GM12878 (cell line): Measurements from ENCODE around the gene TRANK1. TPM values are rescaled to one million over a fixed set of nuclear protein-coding genes. Genes with fewer than 3 reads are reported as not detected.
A peak's percentile ranks its signal among the peaks of the same experiment; 100 is the strongest.

Source experiments
- ATAC-seq: fragments of 200-7000 bp; cut with Tn5 transposase; 3 replicates; pipeline ENCODE4 v1.9.1; 2020; ENCODE audit warnings: mild to moderate bottlenecking, moderate library complexity
- BruUV-seq: library from RNA; stranded (reverse); fragments of 400-500 nt; replicated peaks from 2 replicates; lab custom pipeline; 2021; lab: Mats Ljungman, UMichigan
- CTCF ChIA-PET: fragments of 300-600 bp; sonication (Branson Sonifier 250); formaldehyde crosslinking; extraction: SDS; loops from one replicate; lab custom pipeline; 2021; ENCODE audit warnings: inconsistent platforms; lab: Yijun Ruan, JAX
- POLR2A ChIA-PET: fragments of 350-600 bp; formaldehyde crosslinking; extraction: SDS; loops from one replicate; lab custom pipeline; 2021; ENCODE audit warnings: inconsistent platforms; lab: Charles Lee
- RAD21 ChIA-PET: fragments of 300-600 bp; sonication (Branson Sonifier 250); formaldehyde crosslinking; loops from one replicate; lab custom pipeline; 2023; ENCODE audit warnings: antibody characterized with exemption; ENCODE audit not compliant: unreplicated experiment; lab: Charles Lee
- SMC1A ChIA-PET: fragments of 300-600 bp; sonication (Branson Sonifier 250); formaldehyde crosslinking; loops from one replicate; lab custom pipeline; 2023; ENCODE audit not compliant: unreplicated experiment, uncharacterized antibody; lab: Charles Lee
- DNase-seq: peaks from one replicate; pipeline ENCODE4 v3.0.0-alpha.2; 2011; ENCODE audit warnings: low read depth, low spot score
- FAIRE-seq: peaks from 3 replicates; lab custom pipeline; 2011; peaks lifted over from hg19 to GRCh38; lab: Jason Lieb, UNC
- H2AFZ ChIP-seq: 2 replicates; pipeline ENCODE4 v1.6.0; 2011; ENCODE audit warnings: low read depth, low read length, control low read depth; ENCODE audit not compliant: control insufficient read depth
- H3K27ac ChIP-seq: 2 replicates; pipeline ENCODE4 v1.5.1; 2011; ENCODE audit warnings: control low read depth; ENCODE audit not compliant: control insufficient read depth, insufficient read depth
- H3K27me3 ChIP-seq, 2 experiments: replicated peaks in 1 of 2; 2 replicates each; pipeline versions ENCODE4 v1.6.0 to v1.6.1; 2011; ENCODE audit warnings: low read length in 1 of 2; ENCODE audit not compliant: control insufficient read depth in 2 of 2, insufficient read depth in 2 of 2
- H3K36me3 ChIP-seq, 2 experiments: 2 replicates each; pipeline ENCODE4 v1.5.1; 2011; ENCODE audit warnings: low read length in 1 of 2; ENCODE audit not compliant: control insufficient read depth in 2 of 2, insufficient read depth in 2 of 2
- H3K4me1 ChIP-seq: 2 replicates; pipeline ENCODE4 v1.6.1; 2011; ENCODE audit warnings: mild to moderate bottlenecking, low read length, moderate library complexity, mixed read lengths; ENCODE audit not compliant: control insufficient read depth, insufficient read depth
- H3K4me2 ChIP-seq: 2 replicates; pipeline ENCODE4 v1.6.0; 2011; ENCODE audit warnings: control low read depth; ENCODE audit not compliant: control insufficient read depth, insufficient read depth
- H3K4me3 ChIP-seq: fragments of 200-600 bp; sonication (generic); 2 replicates; pipeline ENCODE4 v1.5.1; 2016
- H3K79me2 ChIP-seq: 2 replicates; pipeline ENCODE4 v1.6.0; 2011; ENCODE audit warnings: low read length; ENCODE audit not compliant: control insufficient read depth, insufficient read depth
- H3K9ac ChIP-seq: 2 replicates; pipeline ENCODE4 v1.8.0; 2011; ENCODE audit warnings: low read length, control low read depth, mixed read lengths; ENCODE audit not compliant: control insufficient read depth, insufficient read depth
- H3K9me3 ChIP-seq: replicated peaks from 3 replicates; pipeline ENCODE4 v1.5.1; 2011; ENCODE audit warnings: mild to moderate bottlenecking, low read length; ENCODE audit not compliant: control insufficient read depth, insufficient read depth
- H4K20me1 ChIP-seq: 2 replicates; pipeline ENCODE4 v1.6.0; 2011; ENCODE audit not compliant: control insufficient read depth, insufficient read depth
- ATF3 ChIP-seq: IDR thresholded peaks from 2 replicates; pipeline ENCODE4 v1.6.1; 2011; ENCODE audit warnings: low read depth, mild to moderate bottlenecking, low read length, moderate library complexity, borderline replicate concordance; ENCODE audit errors: extremely low read depth
- BHLHE40 ChIP-seq, 2 experiments: fragments of 450-650 bp in 1 of 2; IDR thresholded peaks; 2 replicates each; pipeline ENCODE4 v1.6.1; 2011 to 2017; ENCODE audit warnings: low read depth in 2 of 2, borderline replicate concordance in 1 of 2, improper control_type of control experiment in 1 of 2, low read length in 1 of 2, mild to moderate bottlenecking in 1 of 2
- CREB1 ChIP-seq: IDR thresholded peaks from 2 replicates; pipeline ENCODE4 v1.6.1; 2012; ENCODE audit warnings: low read depth, mild to moderate bottlenecking, inconsistent platforms
- HDGF ChIP-seq: fragments of 450-650 bp; IDR thresholded peaks from 2 replicates; pipeline ENCODE4 v1.6.1; 2016; ENCODE audit warnings: antibody characterized with exemption
- JUND ChIP-seq: IDR thresholded peaks from 2 replicates; pipeline ENCODE4 v1.6.1; 2012; ENCODE audit warnings: low read depth, mild to moderate bottlenecking, low read length, improper control_type of control experiment, moderate library complexity
- MYC ChIP-seq: IDR thresholded peaks from 2 replicates; pipeline ENCODE4 v1.6.1; 2011; ENCODE audit warnings: mild to moderate bottlenecking, low read length, moderate library complexity, inconsistent platforms; ENCODE audit not compliant: insufficient read depth, insufficient replicate concordance, insufficient read length, severe bottlenecking
- NFYA ChIP-seq: IDR thresholded peaks from 2 replicates; pipeline ENCODE4 v1.6.1; 2011; ENCODE audit warnings: low read depth, mild to moderate bottlenecking, low read length, improper control_type of control experiment, borderline replicate concordance
- PAX5 ChIP-seq: IDR thresholded peaks from 2 replicates; pipeline ENCODE4 v1.6.1; 2011; ENCODE audit warnings: low read depth, low read length, borderline replicate concordance
- RUNX3 ChIP-seq: IDR thresholded peaks from 2 replicates; pipeline ENCODE4 v1.6.1; 2012; ENCODE audit warnings: low read length, inconsistent platforms
- SIX5 ChIP-seq: IDR thresholded peaks from 2 replicates; pipeline ENCODE4 v1.6.1; 2011; ENCODE audit warnings: mild to moderate bottlenecking, low read depth, low read length, moderate library complexity; ENCODE audit not compliant: severe bottlenecking
- SMAD1 ChIP-seq: fragments of 450-650 bp; IDR thresholded peaks from 2 replicates; pipeline ENCODE4 v1.6.1; 2018; ENCODE audit warnings: mild to moderate bottlenecking, low read depth; ENCODE audit not compliant: partially characterized antibody
- SPI1 ChIP-seq: IDR thresholded peaks from 2 replicates; pipeline ENCODE4 v1.6.1; 2011; ENCODE audit warnings: low read depth, mild to moderate bottlenecking, low read length, moderate library complexity, borderline replicate concordance; ENCODE audit not compliant: insufficient read depth
- SUZ12 ChIP-seq: fragments of 200-600 bp; sonication (generic); IDR thresholded peaks from one replicate; pipeline ENCODE4 v1.6.1; 2018; ENCODE audit warnings: antibody characterized with exemption, mild to moderate bottlenecking; ENCODE audit not compliant: unreplicated experiment
- ZNF24 ChIP-seq: fragments of 450-650 bp; IDR thresholded peaks from 2 replicates; pipeline ENCODE4 v1.6.1; 2017; ENCODE audit warnings: antibody characterized with exemption, mild to moderate bottlenecking
- WGBS: methylation state at CpG from one replicate; pipeline ENCODE4 v1.1.6; 2016; ENCODE audit warnings: low lambda C conversion rate; ENCODE audit not compliant: insufficient replicate concordance, insufficient coverage; ENCODE audit errors: missing lambda C conversion rate; 5-methylcytosine and 5-hydroxymethylcytosine counted together
- in situ Hi-C: fragments of 300-500 bp; cut with MboI; formaldehyde crosslinking; loops from 9 replicates; pipeline ENCODE4 v1.14.3; 2018; ENCODE audit warnings: mixed read lengths
- intact Hi-C: fragments of 100-400 bp; cut with micrococcal nuclease; formaldehyde crosslinking; loops from one replicate; pipeline ENCODE4 v1.14.2; 2022; ENCODE audit not compliant: unreplicated experiment
- polyA plus RNA-seq, 11 experiments: library from polyadenylated mRNA; depleted of rRNA in 4 of 11; unstranded in 6 of 11; stranded (reverse) in 5 of 11; fragments of >200 nt; fragmentation: Nextera tagmentation in 4 of 11; fragmentation: Illumina TruSeq in 1 of 11; extraction: Ambion mirVana in 4 of 11; extraction: Trizol in 1 of 11; gene quantifications; 1 replicate in 1 of 11; 2 replicates in 10 of 11; pipeline versions ENCODE4 v1.2.1 to v1.2.3, GENCODE V29; 2011 to 2016; ENCODE audit warnings: inconsistent platforms in 2 of 11, missing spikeins in 2 of 11, low read depth in 1 of 11
- total RNA-seq, 4 experiments: library from RNA; depleted of rRNA in 3 of 4; stranded (reverse); fragments of >200 nt in 3 of 4; fragmentation: Illumina TruSeq in 1 of 4; extraction: Trizol in 1 of 4; gene quantifications; 2 replicates each; pipeline versions ENCODE4 v1.2.1 to v1.2.3, GENCODE V29; 2013 to 2021

The TRANK1 gene
- total and polyA plus RNA-seq, 10 of the 15 experiments (the other 5 are each of a cell fraction or from before 2014, with no cell fraction given): 0.46 to 8.8 (median 1.1) TPM

- FAIRE-seq (no peak), DNase-seq (no peak), ATAC-seq (no peak)
- no peak for TF ChIP-seq CREB1
- no peak for TF ChIP-seq ZNF24
- no peak for TF ChIP-seq ATF3
- BruUV-seq: no TSS peak
- H3K27me3 ChIP-seq: no peaks in the 10 kb centered on the region
- peaks cover 0 to 18% of the 10 kb centered on the region in 2 experiments; a peak in 2 of 4 replicates for H3K36me3 ChIP-seq
- H4K20me1 ChIP-seq: no peaks in the 10 kb centered on the region
- peaks cover 70% of the 10 kb centered on the region for H3K79me2 ChIP-seq
- in situ Hi-C loops (no loop called here), intact Hi-C loops (no loop called here)
- peak overlapping the region; percentile 89 for H3K4me3 ChIP-seq
- POLR2A ChIA-PET: interaction anchor here (0.6 to 1.9 kb wide), 7 partner anchors 10 to 113 kb away, joined by 3 to 10 read pairs (median 3); no protein-coding TSS in a partner anchor
- H2AFZ ChIP-seq: no peak overlapping the region
- peak overlapping the region; percentile 53 for H3K27ac ChIP-seq
- no peaks in the 10 kb centered on the region for H3K9me3 ChIP-seq
- H3K9ac ChIP-seq: peak overlapping the region; percentile 95
- no peaks in the 10 kb centered on the region for H3K4me1 ChIP-seq
- CTCF ChIA-PET: interaction anchor here (0.8 to 5.2 kb wide), 9 partner anchors 9 to 222 kb away, joined by 3 to 39 read pairs (median 5); no protein-coding TSS in a partner anchor
- SMC1A ChIA-PET: interaction anchor here (0.7 to 7.5 kb wide), 14 partner anchors 9 to 212 kb away, joined by 3 to 46 read pairs (median 3); partner anchors contain the start of gene LRRFIP2
- RAD21 ChIA-PET: interaction anchor here (0.6 to 1.8 kb wide), 9 partner anchors 20 to 113 kb away, joined by 3 to 11 read pairs (median 4); no protein-coding TSS in a partner anchor
- peak overlapping the region; percentile 60 for H3K4me2 ChIP-seq
Observed at GRCh38 chr3:36989568-36989967, 44.7 kb upstream of the TRANK1 start.

- ATAC-seq (no peak), DNase-seq (no peak), FAIRE-seq (no peak)
- in situ Hi-C loops (no loop called here), intact Hi-C loops (no loop called here)
- no peaks in the 10 kb centered on the region for H3K9me3 ChIP-seq
- no TSS peak for BruUV-seq
- 0% methylated on average over 3 of the region's 3 CpGs for WGBS
- peaks cover 1 to 23% of the 10 kb centered on the region in 2 experiments; a peak in 3 of 4 replicates for H3K36me3 ChIP-seq
- peak overlapping the region; percentile 89 for H3K4me3 ChIP-seq
- peak overlapping the region; percentile 95 for H3K9ac ChIP-seq
- no peaks in the 10 kb centered on the region for H3K4me1 ChIP-seq
- peaks cover 65% of the 10 kb centered on the region for H3K79me2 ChIP-seq
- no peak overlapping the region for H2AFZ ChIP-seq
- H3K4me2 ChIP-seq: peak overlapping the region; percentile 60
- H4K20me1 ChIP-seq: no peaks in the 10 kb centered on the region
- ChIA-PET RAD21 (interaction anchor here (0.6 to 1.8 kb wide), 11 partner anchors 19 to 162 kb away, joined by 3 to 11 read pairs (median 4); no protein-coding TSS in a partner anchor), SMC1A (interaction anchor here (0.6 to 7.5 kb wide), 15 partner anchors 9 to 212 kb away, joined by 3 to 46 read pairs (median 3); partner anchors contain the start of gene LRRFIP2), POLR2A (interaction anchor here (0.6 to 1.9 kb wide), 9 partner anchors 10 to 1125 kb away, joined by 3 to 10 read pairs (median 4); no protein-coding TSS in a partner anchor), CTCF (interaction anchor here (0.6 to 5.2 kb wide), 10 partner anchors 9 to 120 kb away, joined by 3 to 39 read pairs (median 4); no protein-coding TSS in a partner anchor)
- H3K27ac ChIP-seq: peak overlapping the region; percentile 53
- H3K27me3 ChIP-seq: no peaks in the 10 kb centered on the region
- no peak for TF ChIP-seq JUND
- TF ChIP-seq MYC: no peak
- TF ChIP-seq PAX5: no peak
- no peak for TF ChIP-seq NFYA
- no peak for TF ChIP-seq HDGF
- TF ChIP-seq RUNX3: peak; percentile 26; the same call in 1 of the 2 replicates
- TF ChIP-seq BHLHE40 (IDR thresholded peaks at IDR 0.05; ENCODE audit: borderline replicate concordance in 1 of 2, low read depth in 2 of 2, low read length in 1 of 2): no peak
- TF ChIP-seq SIX5: no peak
- no peak for TF ChIP-seq SUZ12
- TF ChIP-seq SMAD1: no peak
- TF ChIP-seq SPI1: peak; percentile 88
Observed at GRCh38 chr3:36989005-36989404, 44.2 kb upstream of the TRANK1 start.
